H54 (cell line): ENCODE data around the gene TBX20.

Experiments
- DNase-seq: peaks from one replicate; pipeline ENCODE4 v3.0.0; 2011; ENCODE audit warnings: low spot score, mixed read lengths; ENCODE audit not compliant: insufficient read length
- FAIRE-seq: peaks from 3 replicates; lab custom pipeline; 2011; peaks lifted over from hg19 to GRCh38; lab: Jason Lieb, UNC
- POLR2A ChIP-seq: IDR thresholded peaks from 2 replicates; pipeline ENCODE4 v1.6.1; 2011; ENCODE audit warnings: low read depth, mild to moderate bottlenecking, low read length

The TBX20 gene

GRCh38 chr7:35259523-35259908 lies 5.6 kb upstream of the TBX20 start:
- no peak for FAIRE-seq
- DNase-seq: no peak
- TF ChIP-seq POLR2A: no peak

GRCh38 chr7:35258868-35259522 lies 5.1 kb upstream of the TBX20 start:
- FAIRE-seq: no peak
- no peak for DNase-seq
- no peak for TF ChIP-seq POLR2A

- no peak for FAIRE-seq
- no peak for TF ChIP-seq POLR2A
- no peak for DNase-seq
Observed at GRCh38 chr7:35258125-35258867, 4.4 kb upstream of the TBX20 start.

- no peak for TF ChIP-seq POLR2A
- FAIRE-seq: no peak
- no peak for DNase-seq
Observed at GRCh38 chr7:35257251-35258124, 3.6 kb upstream of the TBX20 start.

- TF ChIP-seq POLR2A: no peak
- FAIRE-seq: no peak
- no peak for DNase-seq
Observed at GRCh38 chr7:35256256-35257175, 2.6 kb upstream of the TBX20 start.

- no peak for TF ChIP-seq POLR2A
- FAIRE-seq: no peak
- DNase-seq: no peak
Observed at GRCh38 chr7:35255443-35256255, 1.7 kb upstream of the TBX20 start.

- no peak for TF ChIP-seq POLR2A
- no peak for DNase-seq
- no peak for FAIRE-seq
Observed at GRCh38 chr7:35254496-35255442, 869 bp upstream of the TBX20 start.

GRCh38 chr7:35253460-35253709 lies 515 bp downstream of the TBX20 start:
- TF ChIP-seq POLR2A: no peak
- FAIRE-seq: no peak
- no peak for DNase-seq

- TF ChIP-seq POLR2A: no peak
- DNase-seq (no peak), FAIRE-seq (no peak)
Observed at GRCh38 chr7:35252612-35253459, 1.1 kb downstream of the TBX20 start.

- FAIRE-seq: no peak
- no peak for DNase-seq
- TF ChIP-seq POLR2A: no peak
Observed at GRCh38 chr7:35251606-35252310, 2.1 kb downstream of the TBX20 start.
